HepG2 (cell line): ENCODE measurements around the gene DRG1. TPM values are rescaled to one million over a fixed set of nuclear protein-coding genes. Genes with fewer than 3 reads are reported as not detected.
A peak's percentile ranks its signal among the peaks of the same experiment; 100 is the strongest.

Source experiments
- ATAC-seq: fragments of 200-7000 bp; cut with Tn5 transposase; 3 replicates; pipeline ENCODE4 v1.9.1; 2020; ENCODE audit warnings: mild to moderate bottlenecking, moderate library complexity
- BruUV-seq: library from RNA; stranded (reverse); fragments of 400-500 nt; replicated peaks from 2 replicates; lab custom pipeline; 2021; lab: Mats Ljungman, UMichigan
- CTCF ChIA-PET: fragments of 300-600 bp; formaldehyde crosslinking; extraction: SDS; loops from one replicate; lab custom pipeline; 2021; ENCODE audit warnings: low total read pairs, inconsistent platforms, low intra/inter-chr PET ratio; lab: Yijun Ruan, JAX
- POLR2A ChIA-PET: fragments of 350-600 bp; sonication (Branson Sonifier 250); formaldehyde crosslinking; loops from one replicate; lab custom pipeline; 2020; ENCODE audit warnings: antibody characterized with exemption, inconsistent platforms; lab: Yijun Ruan, JAX
- DNase-seq: peaks from one replicate; pipeline ENCODE4 v3.0.0-alpha.2; 2015; ENCODE audit warnings: low spot score
- FAIRE-seq: peaks from 3 replicates; lab custom pipeline; 2011; peaks lifted over from hg19 to GRCh38; lab: Jason Lieb, UNC
- H2AFZ ChIP-seq: one replicate; pipeline ENCODE4 v1.6.1; 2011; ENCODE audit warnings: low read length, inconsistent platforms
- H3K27ac ChIP-seq: fragments of 300-600 bp; 3 replicates; pipeline ENCODE4 v1.8.0; 2011; ENCODE audit warnings: mixed run types, mild to moderate bottlenecking, mixed read lengths, low read length, inconsistent platforms; ENCODE audit not compliant: insufficient read depth; ENCODE audit errors: extremely low read length
- H3K27me3 ChIP-seq, 2 experiments: fragments of 200-600 bp in 1 of 2; 2 replicates in 1 of 2; 3 replicates in 1 of 2; pipeline versions ENCODE4 v1.6.0 to v1.8.0; 2011; ENCODE audit warnings: low read length in 2 of 2, mild to moderate bottlenecking in 2 of 2, moderate library complexity in 2 of 2, inconsistent platforms in 1 of 2; ENCODE audit not compliant: insufficient read depth in 2 of 2, control insufficient read depth in 1 of 2
- H3K36me3 ChIP-seq, 2 experiments: fragments of 200-600 bp in 1 of 2; replicated peaks in 1 of 2; 2 replicates in 1 of 2; 3 replicates in 1 of 2; pipeline versions ENCODE4 v1.5.1 to v1.8.0; 2011; ENCODE audit warnings: low read length in 2 of 2, inconsistent platforms in 1 of 2; ENCODE audit not compliant: insufficient read depth in 2 of 2, control insufficient read depth in 1 of 2
- H3K4me1 ChIP-seq: 2 replicates; pipeline ENCODE4 v1.5.1; 2012; ENCODE audit warnings: low read length, inconsistent platforms; ENCODE audit not compliant: insufficient read depth
- H3K4me2 ChIP-seq: 2 replicates; pipeline ENCODE4 v1.6.0; 2011; ENCODE audit warnings: low read depth, low read length, inconsistent platforms
- H3K4me3 ChIP-seq, 3 experiments: fragments of 200-600 bp in 1 of 3; sonication (generic), shearing (Covaris generic) in 1 of 3; replicated peaks in 1 of 3; 2 replicates each; pipeline ENCODE4 v1.5.1; 2011 to 2016; ENCODE audit warnings: low read length in 3 of 3, inconsistent platforms in 2 of 3, low read depth in 2 of 3, mild to moderate bottlenecking in 2 of 3, control low read depth in 1 of 3, mixed read lengths in 1 of 3; ENCODE audit not compliant: insufficient read depth in 1 of 3
- H3K79me2 ChIP-seq: one replicate; pipeline ENCODE4 v1.6.1; 2011; ENCODE audit warnings: low read length, inconsistent platforms; ENCODE audit not compliant: insufficient read depth
- H3K9ac ChIP-seq: 2 replicates; pipeline ENCODE4 v1.6.0; 2011; ENCODE audit warnings: mild to moderate bottlenecking, low read depth, low read length, inconsistent platforms; ENCODE audit not compliant: insufficient read depth
- H3K9me3 ChIP-seq: 2 replicates; pipeline ENCODE4 v1.5.1; 2012; ENCODE audit warnings: mild to moderate bottlenecking, low read length
- H4K20me1 ChIP-seq: 2 replicates; pipeline ENCODE4 v1.6.0; 2011; ENCODE audit warnings: inconsistent platforms, mild to moderate bottlenecking, low read length, moderate library complexity; ENCODE audit not compliant: insufficient read depth
- ARID3A ChIP-seq: IDR thresholded peaks from 2 replicates; pipeline ENCODE4 v1.6.1; 2012; ENCODE audit warnings: low read depth, low read length, improper control_type of control experiment
- ARID4A ChIP-seq: sonication (generic); formaldehyde crosslinking; IDR thresholded peaks from 2 replicates; pipeline ENCODE4 v1.5.0; 2020; ENCODE audit warnings: mild to moderate bottlenecking, missing genetic modification reagents, borderline replicate concordance
- ASH2L ChIP-seq: fragments of 300-600, 200-600 bp; sonication (generic); IDR thresholded peaks from 2 replicates; pipeline ENCODE4 v1.7.0; 2017; ENCODE audit warnings: low read depth, mild to moderate bottlenecking, moderate library complexity, mixed read lengths, low read length; ENCODE audit not compliant: insufficient read length
- HNF1B ChIP-seq: sonication (generic); formaldehyde crosslinking; IDR thresholded peaks from 2 replicates; pipeline ENCODE4 v1.5.1; 2020; ENCODE audit warnings: mild to moderate bottlenecking, moderate library complexity, missing genetic modification reagents
- MIXL1 ChIP-seq: IDR thresholded peaks from 2 replicates; pipeline ENCODE4 v1.6.1; 2016
- NFE2 ChIP-seq: sonication (generic); formaldehyde crosslinking; IDR thresholded peaks from 2 replicates; pipeline ENCODE4 v1.4.0; 2020; ENCODE audit warnings: missing genetic modification reagents
- RARA ChIP-seq: IDR thresholded peaks from 2 replicates; pipeline ENCODE4 v1.6.1; 2016; ENCODE audit warnings: missing genetic modification reagents, missing compliant biosample characterization
- REST ChIP-seq, 2 experiments: IDR thresholded peaks; 2 replicates each; pipeline ENCODE4 v1.6.1; 2011 to 2012; ENCODE audit warnings: low read length in 2 of 2, borderline replicate concordance in 1 of 2, low read depth in 1 of 2, mild to moderate bottlenecking in 1 of 2, moderate library complexity in 1 of 2
- UBTF ChIP-seq: sonication (generic); formaldehyde crosslinking; IDR thresholded peaks from 2 replicates; pipeline ENCODE4 v1.4.0; 2020; ENCODE audit warnings: mild to moderate bottlenecking, missing genetic modification reagents
- WGBS: methylation state at CpG from one replicate; pipeline ENCODE4 v1.1.6; 2017; ENCODE audit warnings: low lambda C conversion rate; 5-methylcytosine and 5-hydroxymethylcytosine counted together
- in situ Hi-C: cut with HindIII; loops from 2 replicates; pipeline ENCODE4 v1.10.0; 2017; ENCODE audit warnings: low pct_unique_long_range_greater_than_20kb; ENCODE audit not compliant: extremely low pct_ligation_motif_present
- intact Hi-C: fragments of 100-400 bp; cut with micrococcal nuclease; formaldehyde crosslinking; loops from one replicate; pipeline ENCODE4 v1.10.0; 2022; ENCODE audit not compliant: unreplicated experiment
- polyA plus RNA-seq, 8 experiments: library from polyadenylated mRNA; depleted of rRNA in 3 of 8; stranded (reverse) in 7 of 8; unstranded in 1 of 8; fragments of >200 nt; fragmentation: Illumina TruSeq in 4 of 8; extraction: Trizol in 4 of 8; gene quantifications; 2 replicates each; pipeline versions ENCODE4 v1.2.1 to v1.2.3, GENCODE V29; 2011 to 2016; ENCODE audit warnings: low read depth in 4 of 8, missing spikeins in 1 of 8, mixed read lengths in 1 of 8; ENCODE audit not compliant: insufficient read depth in 1 of 8
- total RNA-seq, 5 experiments: library from RNA; depleted of rRNA; stranded (reverse); fragments of >200 nt; fragmentation: Illumina TruSeq; extraction: Trizol; gene quantifications; 2 replicates each; pipeline ENCODE4 v1.2.3, GENCODE V29; 2016; ENCODE audit warnings: low read depth in 1 of 5

DRG1 gene
- total and polyA plus RNA-seq, 2 of the 13 experiments (the other 11 are each of a cell fraction or from before 2014, with no cell fraction given), result 59.0 to 94.8 TPM

- intact Hi-C loops (no loop called here), in situ Hi-C loops (no loop called here)
- Histone ChIP-seq H2AFZ (no peak overlapping the region), H3K27ac (no peak overlapping the region), H3K4me1 (peaks cover 43% of the 10 kb centered on the region), H3K27me3 (no peaks in the 10 kb centered on the region; a peak in 1 of 5 replicates), H3K4me3 (no peak overlapping the region), H4K20me1 (no peaks in the 10 kb centered on the region), H3K9ac (no peak overlapping the region), H3K4me2 (peak overlapping the region; percentile 2; the same call in 1 of the 2 replicates), H3K79me2 (peaks cover 5% of the 10 kb centered on the region), H3K36me3 (no peaks in the 10 kb centered on the region), H3K9me3 (no peaks in the 10 kb centered on the region)
- ChIA-PET CTCF (no interaction called here), POLR2A (interaction anchor here (1.0 to 1.3 kb wide), 4 partner anchors 9 to 49 kb away, joined by 4 to 8 read pairs (median 5); partner anchors contain the start of gene DRG1)
- DNase-seq (peak; percentile 90), FAIRE-seq (peak; percentile 67), ATAC-seq (peak; percentile 24)
- BruUV-seq, result no TSS peak
- WGBS, result 13% methylated on average over 8 of the region's 8 CpGs
- TF ChIP-seq RARA (CRISPR knock-in tag) (peak; percentile 51), NFE2 (no peak), HNF1B (CRISPR knock-in tag) (peak; percentile 99), ARID4A (CRISPR knock-in tag) (peak; percentile 35; the same call in 1 of the 2 replicates), UBTF (no peak), REST (IDR thresholded peaks at IDR 0.05; ENCODE audit: borderline replicate concordance in 1 of 2, low read depth in 1 of 2, low read length in 2 of 2) (0 out of 4 replicates have a peak, but pooled peaks of 1 of the 2 experiments have one; percentile 24), ARID3A (peak; percentile 49; the same call in 1 of the 2 replicates), MIXL1 (CRISPR knock-in tag) (peak; percentile 89), ASH2L (peak; percentile 44)
Observed at GRCh38 chr22:31350410-31350863, 49.0 kb upstream of the DRG1 start.
